Activated B cell treated with CpG ODN at 0.5 μM for 24 hours (primary cell): ENCODE measurements around the gene ADNP. TPM values are rescaled to one million over a fixed set of nuclear protein-coding genes. Genes with fewer than 3 reads are reported as not detected.
A peak's percentile ranks its signal among the peaks of the same experiment; 100 is the strongest.

Experiments
- ATAC-seq: fragments of 200-7000 bp; cut with Tn5 transposase; one replicate; pipeline ENCODE4 v1.10.0; 2021; ENCODE audit warnings: low read depth, mild to moderate bottlenecking, moderate library complexity
- CTCF ChIA-PET: fragments of 350-600 bp; sonication (Branson Sonifier 250); formaldehyde crosslinking; loops from one replicate; lab custom pipeline; 2021; ENCODE audit warnings: antibody characterized with exemption; lab: Charles Lee
- POLR2A ChIA-PET: fragments of 350-600 bp; sonication (Branson Sonifier 250); formaldehyde crosslinking; loops from one replicate; lab custom pipeline; 2021; ENCODE audit warnings: antibody characterized with exemption; lab: Charles Lee
- DNase-seq: peaks from one replicate; pipeline ENCODE4 v3.0.0; 2022
- H3K27ac Mint-ChIP-seq: one replicate; pipeline ENCODE4 v1.8.0; 2020; ENCODE audit warnings: mixed read lengths
- H3K27me3 Mint-ChIP-seq: one replicate; pipeline ENCODE4 v1.8.0; 2021; ENCODE audit warnings: mixed read lengths
- H3K36me3 Mint-ChIP-seq: one replicate; pipeline ENCODE4 v1.8.0; 2021; ENCODE audit warnings: low read depth, mixed read lengths
- H3K4me1 Mint-ChIP-seq: one replicate; pipeline ENCODE4 v1.8.0; 2021; ENCODE audit warnings: mixed read lengths
- H3K4me3 Mint-ChIP-seq: one replicate; pipeline ENCODE4 v1.8.0; 2020; ENCODE audit warnings: mild to moderate bottlenecking, mixed read lengths
- H3K9me3 Mint-ChIP-seq: one replicate; pipeline ENCODE4 v1.8.0; 2020; ENCODE audit warnings: mixed read lengths
- intact Hi-C: fragments of 100-400 bp; cut with micrococcal nuclease; formaldehyde crosslinking; loops from one replicate; pipeline ENCODE4 v1.15.1; 2024
- total RNA-seq: library from RNA; stranded (reverse); gene quantifications from 2 replicates; pipeline ENCODE4 v1.2.3, GENCODE V29; 2022
- TF ChIP-seq, protein P1 (sequence below): fragments of 200-600 bp; IDR thresholded peaks from one replicate; pipeline ENCODE4 v1.8.0; 2022; ENCODE audit warnings: antibody characterized with exemption, mild to moderate bottlenecking

ADNP gene
- total RNA-seq, 1 donor from 2014 or later: 99.3 TPM

- Mint-ChIP-seq H3K27ac (peak overlapping the region; percentile 81), H3K4me3 (peak overlapping the region; percentile 2), H3K36me3 (peaks cover 57% of the 10 kb centered on the region), H3K4me1 (peaks cover 47% of the 10 kb centered on the region), H3K9me3 (no peaks in the 10 kb centered on the region), H3K27me3 (no peaks in the 10 kb centered on the region)
- no peak for DNase-seq
- intact Hi-C loops: no loop called here
- TF ChIP-seq, protein P1, sequence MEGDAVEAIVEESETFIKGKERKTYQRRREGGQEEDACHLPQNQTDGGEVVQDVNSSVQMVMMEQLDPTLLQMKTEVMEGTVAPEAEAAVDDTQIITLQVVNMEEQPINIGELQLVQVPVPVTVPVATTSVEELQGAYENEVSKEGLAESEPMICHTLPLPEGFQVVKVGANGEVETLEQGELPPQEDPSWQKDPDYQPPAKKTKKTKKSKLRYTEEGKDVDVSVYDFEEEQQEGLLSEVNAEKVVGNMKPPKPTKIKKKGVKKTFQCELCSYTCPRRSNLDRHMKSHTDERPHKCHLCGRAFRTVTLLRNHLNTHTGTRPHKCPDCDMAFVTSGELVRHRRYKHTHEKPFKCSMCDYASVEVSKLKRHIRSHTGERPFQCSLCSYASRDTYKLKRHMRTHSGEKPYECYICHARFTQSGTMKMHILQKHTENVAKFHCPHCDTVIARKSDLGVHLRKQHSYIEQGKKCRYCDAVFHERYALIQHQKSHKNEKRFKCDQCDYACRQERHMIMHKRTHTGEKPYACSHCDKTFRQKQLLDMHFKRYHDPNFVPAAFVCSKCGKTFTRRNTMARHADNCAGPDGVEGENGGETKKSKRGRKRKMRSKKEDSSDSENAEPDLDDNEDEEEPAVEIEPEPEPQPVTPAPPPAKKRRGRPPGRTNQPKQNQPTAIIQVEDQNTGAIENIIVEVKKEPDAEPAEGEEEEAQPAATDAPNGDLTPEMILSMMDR: no peak
- POLR2A ChIA-PET: interaction anchor here (0.9 to 1.7 kb wide), 4 partner anchors 29 to 83 kb away, joined by 4 to 11 read pairs (median 6); partner anchors contain the start of genes ADNP and BCAS4
- CTCF ChIA-PET: interaction anchor here (1.1 to 1.9 kb wide), 3 partner anchors 27 to 54 kb away, joined by 3 to 9 read pairs (median 5); partner anchors contain the start of gene BCAS4
- ATAC-seq: no peak
Measured at GRCh38 chr20:50848341-50848808, 82.9 kb downstream of the ADNP start.

DNA sequence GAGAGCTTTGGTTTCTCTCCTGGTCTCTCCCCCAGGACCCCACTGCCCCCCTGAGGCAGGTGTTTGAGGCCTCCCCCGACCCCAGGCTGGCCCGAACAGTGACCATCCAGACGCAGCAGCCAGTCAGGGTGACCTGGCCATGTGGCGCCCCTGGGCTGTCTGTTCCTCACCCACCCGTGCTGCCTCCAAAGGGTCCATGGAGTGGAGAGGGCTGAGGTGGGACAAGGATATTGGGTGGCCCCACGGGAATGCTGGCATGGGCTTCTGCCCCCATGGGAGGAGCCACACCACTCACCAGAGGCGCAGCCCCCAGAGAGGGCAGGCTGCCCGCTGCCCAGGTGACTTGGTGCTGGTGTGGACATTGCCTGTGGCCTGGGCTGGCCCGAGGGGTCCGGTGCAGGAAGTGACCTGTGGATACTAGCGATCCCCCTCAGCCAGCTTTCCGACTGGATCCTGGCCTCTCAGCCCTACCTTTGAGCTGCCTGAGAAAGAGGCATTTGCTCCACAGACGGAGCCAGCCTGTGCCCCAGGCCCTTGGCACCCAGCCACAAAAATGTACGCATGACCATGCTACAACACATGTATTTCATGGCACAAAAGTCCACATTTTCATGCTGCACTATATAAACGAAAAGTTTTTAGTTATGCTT is 85.5 kb downstream of the ADNP start:
- DNase-seq (no peak), ATAC-seq (no peak)
- Mint-ChIP-seq H3K36me3 (peaks cover 62% of the 10 kb centered on the region), H3K27ac (no peak overlapping the region), H3K4me3 (no peak overlapping the region), H3K4me1 (peaks cover 54% of the 10 kb centered on the region), H3K9me3 (no peaks in the 10 kb centered on the region), H3K27me3 (no peaks in the 10 kb centered on the region)
- ChIA-PET POLR2A (interaction anchor here (0.5 to 1.0 kb wide), 3 partner anchors 51 to 83 kb away, joined by 3 to 6 read pairs (median 4); partner anchors contain the start of gene BCAS4), CTCF (interaction anchor here (0.7 to 1.3 kb wide), 2 partner anchors 24 to 51 kb away, joined by 4 to 5 read pairs; partner anchors contain the start of gene BCAS4)
- intact Hi-C loops: loop anchor here (2.0 kb wide), 1 partner anchor 13 kb away; no protein-coding TSS in a partner anchor
- TF ChIP-seq, protein P1: no peak

GRCh38 chr20:50844430-50845100 is 86.7 kb downstream of the ADNP start:
- Mint-ChIP-seq H3K27ac (peak overlapping the region; percentile 83), H3K9me3 (no peaks in the 10 kb centered on the region), H3K4me3 (no peak overlapping the region), H3K36me3 (peaks cover 67% of the 10 kb centered on the region), H3K4me1 (peaks cover 47% of the 10 kb centered on the region), H3K27me3 (no peaks in the 10 kb centered on the region)
- intact Hi-C loops: loop anchor here (1.0 to 2.0 kb wide), 3 partner anchors 14 to 50 kb away; no protein-coding TSS in a partner anchor
- CTCF ChIA-PET: interaction anchor here (0.7 to 1.3 kb wide), 4 partner anchors 23 to 50 kb away, joined by 3 to 5 read pairs (median 4); partner anchors contain the start of gene BCAS4
- TF ChIP-seq, protein P1: no peak
- ATAC-seq: peak; percentile 91
- peak; percentile 28 for DNase-seq
- POLR2A ChIA-PET: interaction anchor here (1.0 to 1.3 kb wide), 5 partner anchors 23 to 85 kb away, joined by 3 to 9 read pairs (median 4); partner anchors contain the start of gene BCAS4

- no peaks in the 10 kb centered on the region for H3K27me3 Mint-ChIP-seq
- intact Hi-C loops: loop anchor here (1.0 to 2.0 kb wide), 3 partner anchors 15 to 49 kb away; no protein-coding TSS in a partner anchor
- no peaks in the 10 kb centered on the region for H3K9me3 Mint-ChIP-seq
- H3K27ac Mint-ChIP-seq: peak overlapping the region; percentile 83
- H3K36me3 Mint-ChIP-seq: peaks cover 61% of the 10 kb centered on the region
- ChIA-PET CTCF (interaction anchor here (1.1 kb wide), 1 partner anchor 49 kb away, joined by 5 read pairs; the partner anchor contains the start of gene BCAS4), POLR2A (interaction anchor here (1.1 to 1.3 kb wide), 4 partner anchors 22 to 87 kb away, joined by 3 to 9 read pairs (median 4); partner anchors contain the start of genes ADNP and BCAS4)
- no peak for ATAC-seq
- H3K4me3 Mint-ChIP-seq: no peak overlapping the region
- peaks cover 40% of the 10 kb centered on the region for H3K4me1 Mint-ChIP-seq
- no peak for DNase-seq
- TF ChIP-seq, protein P1: no peak
Measured at GRCh38 chr20:50843331-50844276, 87.6 kb downstream of the ADNP start.
